GM18498 (cell line): Measurements from ENCODE around the gene EEF2.
"Not testable (repeated sequence)": the region's sequence is repeated elsewhere in the genome, so short reads cannot be mapped to it uniquely, and the experiment has no call there.

ENCODE experiments used
- ATAC-seq: cut with Tn5 transposase; IDR thresholded peaks from one replicate; pipeline ENCODE4 v1.9.1; 2021; ENCODE audit warnings: mild to moderate bottlenecking, moderate library complexity; ENCODE audit not compliant: unreplicated experiment

Gene EEF2

DNA sequence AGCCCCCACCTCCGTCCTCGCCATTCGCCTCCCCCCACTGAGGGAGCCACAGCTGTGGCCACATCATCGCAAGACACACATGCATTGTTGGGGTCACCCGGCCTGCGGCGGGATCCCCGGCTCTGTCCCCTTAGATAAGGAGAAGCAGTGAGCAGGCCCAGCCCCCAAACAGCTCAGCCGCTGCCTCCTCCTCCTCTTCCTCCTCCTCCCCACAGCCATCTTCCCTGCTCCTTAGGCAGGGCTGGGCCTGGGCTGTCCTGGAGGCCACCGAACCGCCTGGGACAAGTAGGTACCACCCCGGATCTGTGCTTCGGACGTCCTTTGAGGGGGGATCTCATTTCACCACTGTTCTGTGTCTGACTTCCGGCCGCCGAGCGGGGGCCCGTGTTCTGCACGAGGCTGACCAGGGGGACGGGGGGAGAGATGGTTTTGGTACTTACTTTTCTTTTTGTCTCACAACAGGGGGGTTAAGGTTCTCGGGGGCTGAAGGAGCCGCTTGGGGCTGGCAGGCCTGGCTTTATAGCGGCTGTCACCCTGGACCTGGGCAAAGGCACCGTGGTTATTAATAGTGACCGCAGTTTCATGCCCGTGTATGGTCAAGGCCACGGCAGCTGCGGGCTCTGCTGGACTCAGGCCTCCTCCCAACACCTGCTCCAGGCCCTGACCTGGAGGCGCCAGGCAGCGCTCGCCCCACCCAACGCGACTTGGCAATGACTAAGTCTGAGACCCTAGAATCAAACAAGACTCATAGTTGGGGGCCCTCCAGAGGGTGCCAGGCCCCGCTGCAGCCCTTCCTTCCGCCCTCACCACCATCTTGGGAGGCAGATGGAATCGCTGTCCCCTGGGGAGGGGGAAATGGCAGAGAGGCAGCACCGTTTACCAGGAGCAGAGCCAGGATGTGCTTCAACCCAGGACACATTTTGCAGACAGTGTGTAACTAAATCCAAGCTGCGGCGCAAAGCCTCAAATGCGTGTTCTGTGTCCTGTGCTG lies 34.1 kb downstream of the EEF2 start:
- no peak for ATAC-seq

GRCh38 chr19:3949997-3950859 lies 35.0 kb downstream of the EEF2 start:
- no peak for ATAC-seq

- no peak for ATAC-seq
Measured at GRCh38 chr19:3949294-3949693, 36.0 kb downstream of the EEF2 start.

DNA sequence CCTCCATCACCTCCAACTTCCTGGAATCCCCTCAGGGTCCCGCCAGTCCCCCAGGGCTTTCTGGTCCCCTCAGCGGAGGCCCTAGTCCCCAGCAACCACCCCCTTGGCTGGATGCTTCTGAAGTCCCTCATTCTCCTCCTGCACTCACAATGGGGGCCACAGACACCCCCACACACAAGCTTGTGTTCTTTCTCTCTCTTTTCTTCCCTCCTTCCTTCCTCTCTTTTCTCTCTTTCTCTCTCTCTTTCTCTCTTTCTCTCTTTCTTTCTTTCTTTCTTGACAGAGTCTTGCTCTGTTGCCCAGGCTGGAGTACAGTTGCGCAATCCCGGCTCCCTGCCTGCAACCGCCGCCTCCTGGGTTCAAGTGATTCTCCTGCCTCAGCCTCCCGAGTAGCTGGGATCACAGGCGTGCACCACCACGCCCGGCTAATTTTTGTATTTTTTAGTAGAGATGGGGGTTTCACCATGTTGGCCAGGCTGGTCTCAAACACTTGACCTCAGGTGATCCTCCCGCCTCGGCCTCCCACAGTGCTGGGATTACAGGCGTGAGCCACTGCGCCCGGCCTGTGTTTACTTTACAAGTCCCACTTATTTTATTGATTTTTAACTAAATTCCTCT lies 37.8 kb downstream of the EEF2 start:
- not testable (repeated sequence) for ATAC-seq

DNA sequence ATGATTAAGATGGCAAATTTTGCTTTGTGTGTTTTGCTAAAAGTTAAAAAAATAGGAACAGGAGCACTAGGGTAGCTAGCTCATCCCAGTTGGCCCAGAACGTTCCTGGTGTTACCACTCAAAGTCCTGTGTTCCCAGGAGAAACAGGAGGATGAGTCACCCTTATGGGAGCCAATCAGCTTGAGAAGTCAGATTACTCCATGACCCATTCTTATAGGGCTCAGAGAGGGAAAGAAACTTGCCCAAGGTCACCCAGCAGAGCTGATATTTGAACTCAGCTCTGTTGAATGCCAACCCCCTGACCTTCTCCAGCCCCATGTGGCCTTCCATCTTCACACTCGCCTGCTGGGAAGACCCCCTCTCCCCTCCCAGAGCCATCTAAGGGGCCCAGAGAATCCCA lies 39.4 kb downstream of the EEF2 start:
- no peak for ATAC-seq

DNA sequence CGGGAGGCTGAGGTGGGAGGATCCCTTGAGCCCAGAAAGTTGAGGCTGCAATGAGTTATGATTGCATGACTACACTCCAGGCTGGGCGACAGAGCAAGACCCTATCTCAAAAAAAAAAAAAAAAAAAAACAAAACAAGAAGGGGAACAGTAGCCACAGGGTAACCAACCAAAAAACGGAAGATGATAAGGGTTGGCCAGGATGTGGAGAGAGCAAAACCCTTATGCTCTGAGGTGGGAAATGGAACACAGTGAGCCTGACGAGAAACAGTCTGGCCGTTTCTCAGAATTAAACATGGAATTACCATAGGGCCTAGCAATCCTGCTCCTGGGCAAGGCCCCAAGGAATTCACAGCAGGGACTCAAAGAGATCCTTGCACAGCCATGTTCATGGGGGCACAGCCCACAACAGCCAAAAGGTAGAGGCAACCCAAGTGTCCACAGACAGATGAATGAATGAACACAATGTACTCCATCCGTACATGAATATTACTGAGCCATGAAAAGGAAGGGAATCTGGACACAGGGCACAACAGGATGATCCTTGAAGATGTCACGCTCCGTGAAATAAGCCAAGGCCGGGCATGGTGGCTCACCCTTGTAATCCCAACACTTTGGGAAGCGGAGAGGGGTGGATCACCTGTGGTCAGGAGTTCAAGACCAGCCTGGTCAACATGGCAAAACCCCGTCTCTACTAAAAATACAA lies 41.1 kb downstream of the EEF2 start:
- ATAC-seq = no peak

DNA sequence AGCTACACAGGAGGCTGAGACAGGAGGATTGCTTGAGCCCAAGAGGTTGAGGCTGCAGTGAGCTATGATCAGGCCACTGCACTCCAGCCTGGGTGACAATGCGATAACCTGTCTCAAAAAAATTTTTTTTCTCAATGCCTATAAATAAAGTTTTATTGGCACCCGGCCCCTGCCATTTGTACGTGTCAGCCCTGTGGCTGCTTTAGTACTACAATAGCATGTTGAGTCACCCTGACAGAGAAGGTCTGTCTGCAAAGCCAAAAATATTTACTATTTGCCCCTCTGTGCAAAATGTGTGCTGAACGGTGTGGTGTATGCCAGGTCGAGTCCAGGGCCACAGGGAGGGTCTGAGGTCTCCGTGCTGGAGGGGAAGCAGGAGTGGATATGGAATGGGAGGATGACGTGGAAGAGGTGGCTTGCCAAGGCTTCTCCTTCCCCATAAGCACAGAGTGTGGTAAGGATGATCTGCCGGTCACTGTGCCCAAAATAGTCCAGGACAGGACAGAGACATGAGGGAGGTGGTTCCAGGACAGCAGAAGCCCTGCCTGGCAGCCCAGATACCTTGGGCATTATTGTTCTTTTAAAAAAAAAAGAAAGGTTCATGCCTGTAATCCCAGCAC lies 42.4 kb downstream of the EEF2 start:
- no peak for ATAC-seq

GRCh38 chr19:3938300-3938950 lies 46.8 kb downstream of the EEF2 start:
- ATAC-seq = not testable (repeated sequence)

DNA sequence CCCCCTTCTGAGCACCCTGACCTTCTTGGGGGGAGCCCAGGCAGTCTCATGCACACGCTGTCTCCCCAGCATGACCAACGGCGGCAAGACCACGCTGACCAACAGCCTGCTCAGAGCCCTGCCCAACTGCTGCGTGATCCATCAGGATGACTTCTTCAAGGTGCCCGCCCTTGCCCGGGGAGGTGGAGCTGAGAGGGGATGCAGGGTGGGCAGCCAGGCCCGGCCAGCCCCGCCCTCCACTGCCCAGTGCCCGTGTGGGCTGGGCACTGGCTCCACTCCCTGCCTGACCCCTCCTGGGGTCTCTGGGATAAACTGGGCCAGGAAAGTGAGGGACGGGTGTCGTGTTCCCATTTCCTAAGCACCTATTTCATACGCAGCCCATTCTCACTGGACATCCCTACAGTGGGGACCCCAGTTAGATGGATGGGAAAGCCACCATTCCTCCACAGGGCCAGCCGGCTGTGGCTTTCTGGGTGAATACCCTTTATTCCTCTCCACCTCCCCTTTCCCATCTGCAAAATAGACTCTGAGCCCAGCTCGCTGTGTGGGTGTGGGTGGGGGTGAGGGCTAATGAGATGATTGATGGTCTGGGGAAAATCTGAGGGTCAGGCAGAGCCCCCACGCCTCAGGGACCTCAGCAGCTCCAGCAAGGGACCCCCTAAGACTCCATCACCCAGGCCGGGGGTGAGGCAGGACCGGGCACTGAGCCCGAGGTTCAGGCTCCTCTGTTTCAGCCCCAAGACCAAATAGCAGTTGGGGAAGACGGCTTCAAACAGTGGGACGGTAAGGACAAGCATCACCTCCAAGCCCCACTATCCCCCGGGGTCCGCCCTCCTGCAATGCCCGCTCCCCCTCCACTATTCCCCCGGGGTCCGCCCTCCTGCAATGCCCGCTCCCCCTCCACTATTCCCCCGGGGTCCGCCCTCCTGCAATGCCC lies 48.5 kb downstream of the EEF2 start:
- no peak for ATAC-seq

DNA sequence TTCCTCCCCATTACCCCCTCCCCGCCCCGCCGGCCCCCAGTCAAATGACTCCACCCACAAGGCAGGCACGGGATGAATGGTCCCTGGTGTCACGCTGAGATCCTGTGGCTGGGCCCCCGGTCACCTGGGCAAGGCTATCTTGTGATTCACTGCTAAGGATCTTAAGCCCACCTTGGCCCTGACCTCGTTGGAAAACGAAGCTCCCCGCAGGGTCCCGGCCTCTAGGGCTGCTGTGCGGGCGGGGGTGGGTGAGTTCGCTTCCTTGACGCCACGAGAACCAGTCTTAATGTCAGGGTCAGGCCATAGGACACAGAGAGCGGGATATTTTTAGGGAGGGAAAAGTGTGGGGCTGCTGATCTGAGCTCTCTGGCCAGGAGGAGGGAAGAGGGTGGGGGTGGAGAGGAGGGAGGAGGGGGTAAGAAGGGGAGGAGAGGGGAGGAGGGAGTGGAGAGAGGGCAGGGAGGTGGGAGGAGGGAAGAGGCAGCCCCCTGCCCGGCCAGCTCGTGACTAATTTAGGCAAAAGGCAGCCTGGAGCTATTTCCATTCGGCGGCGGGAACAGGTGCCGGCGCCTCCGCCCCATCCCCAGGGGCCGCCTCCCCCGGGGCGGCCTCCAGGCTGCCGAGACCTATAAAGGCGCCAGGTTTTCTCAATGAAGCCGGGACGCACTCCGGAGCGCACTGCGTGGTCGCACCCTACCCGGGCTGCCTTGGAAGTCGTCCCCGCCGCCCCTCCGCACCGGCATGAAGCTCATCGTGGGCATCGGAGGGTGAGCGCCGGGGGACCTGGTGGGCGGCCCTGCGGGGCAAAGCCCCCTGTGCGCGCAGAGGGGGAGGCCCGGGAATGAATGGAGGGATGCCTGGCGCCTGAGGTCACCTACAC lies 52.1 kb downstream of the EEF2 start, which contains the start of gene NMRK2:
Gene NMRK2, plus strand, starts transcription at position 139 of the 880 bp plus-strand sequence. Its CDS starts 603 bp downstream, at position 742.
- ATAC-seq = no peak

DNA sequence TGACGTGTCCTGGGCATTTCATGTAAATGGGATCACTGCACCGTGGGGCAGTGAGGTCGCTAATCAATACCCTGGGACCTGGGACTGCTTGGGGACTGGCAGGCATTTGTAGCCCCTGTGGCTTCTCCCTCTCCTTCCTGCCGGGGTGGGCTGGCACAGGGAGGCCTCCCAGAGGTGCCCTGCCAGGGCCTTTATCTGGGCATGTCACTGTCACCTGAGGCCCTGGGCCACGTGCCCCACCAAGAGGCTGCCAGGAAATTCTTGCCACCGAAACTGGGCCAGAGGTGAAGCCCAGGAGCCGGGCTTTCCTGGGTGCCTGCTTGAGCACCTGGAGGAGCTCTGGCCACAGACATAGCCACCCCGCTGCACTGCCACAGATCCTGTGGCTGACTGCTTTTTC lies 54.2 kb downstream of the EEF2 start:
- no peak for ATAC-seq
